Gastroesophageal sphincter (tissue), 4 donors: ENCODE measurements around the gene PCYT1A. TPM values are rescaled to one million over a fixed set of nuclear protein-coding genes. Genes with fewer than 3 reads are reported as not detected.

Source experiments
- ATAC-seq: fragments of 150-250 bp; one replicate; pipeline ENCODE4 v1.9.1; 2016; ENCODE audit warnings: mild to moderate bottlenecking, moderate library complexity
- H3K27ac ChIP-seq, 4 donors: fragments of 200-600 bp; sonication (generic) in 3 of 4; 1 replicate in 3 of 4; 2 replicates in 1 of 4; pipeline ENCODE4 v1.5.1; 2016 to 2019
- H3K27me3 ChIP-seq: fragments of 200-600 bp; sonication (generic); one replicate; pipeline ENCODE4 v1.5.1; 2019
- H3K36me3 ChIP-seq, 2 donors: fragments of 200-600 bp; sonication (generic); one replicate each; pipeline ENCODE4 v1.5.1; 2019; ENCODE audit warnings: control low read depth in 1 of 2
- H3K4me1 ChIP-seq, 3 donors: fragments of 200-600 bp; sonication (generic); 1 replicate in 2 of 3; 2 replicates in 1 of 3; pipeline ENCODE4 v1.5.1; 2016 to 2019; ENCODE audit warnings: control low read depth in 2 of 3
- H3K4me3 ChIP-seq, 2 donors: fragments of 200-600 bp; sonication (generic); one replicate each; pipeline ENCODE4 v1.5.1; 2019; ENCODE audit warnings: mild to moderate bottlenecking in 1 of 2, moderate library complexity in 1 of 2
- H3K9me3 ChIP-seq, 3 donors: fragments of 200-600 bp; sonication (generic); one replicate each; pipeline ENCODE4 v1.5.1; 2017 to 2019; ENCODE audit warnings: control low read depth in 2 of 3
- EP300 ChIP-seq: sonication (generic); formaldehyde crosslinking; IDR thresholded peaks from one replicate; pipeline ENCODE4 v1.6.1; 2017; ENCODE audit warnings: antibody characterized with exemption, mild to moderate bottlenecking
- POLR2A ChIP-seq, 2 donors: fragments of 450-650 bp; IDR thresholded peaks; one replicate each; pipeline ENCODE4 v1.6.1; 2017; ENCODE audit warnings: antibody characterized with exemption in 2 of 2, mild to moderate bottlenecking in 2 of 2, moderate library complexity in 1 of 2
- POLR2AphosphoS5 ChIP-seq: sonication (generic); formaldehyde crosslinking; IDR thresholded peaks from one replicate; pipeline ENCODE4 v1.6.1; 2017; ENCODE audit warnings: antibody characterized with exemption
- WGBS, 2 donors: methylation state at CpG; one replicate each; pipeline ENCODE4 v1.1.5; 2018; ENCODE audit warnings: low coverage in 1 of 2; 5-methylcytosine and 5-hydroxymethylcytosine counted together
- total RNA-seq, 4 donors: library from RNA; depleted of rRNA; stranded (reverse); fragments of >200 nt; gene quantifications; one replicate each; pipeline ENCODE4 v1.1.0, GENCODE V29; 2016
- TF ChIP-seq, protein P1 (sequence below), 4 experiments: fragments of 200-600 bp in 2 of 4; fragments of 450-650 bp in 2 of 4; sonication (generic) in 1 of 4; IDR thresholded peaks; one replicate each; pipeline ENCODE4 v1.5.1; 2017 to 2019; ENCODE audit warnings: antibody characterized with exemption in 4 of 4, mild to moderate bottlenecking in 2 of 4, moderate library complexity in 2 of 4

The PCYT1A gene
- total RNA-seq, 4 donors from 2014 or later: 60.3 to 92.6 (median 81.0) TPM

GRCh38 chr3:196227121-196227561 lies 60.4 kb downstream of the PCYT1A start:
- Histone ChIP-seq H3K27me3 (peaks cover 19% of the 10 kb centered on the region), H3K4me3 (no peak overlapping the region), H3K9me3 (no peaks in the 10 kb centered on the region), H3K4me1 (peaks cover 0 to 7% (median 0%) of the 10 kb centered on the region in 3 donors), H3K27ac (no peak overlapping the region), H3K36me3 (no peaks in the 10 kb centered on the region)
- TF ChIP-seq, protein P1, sequence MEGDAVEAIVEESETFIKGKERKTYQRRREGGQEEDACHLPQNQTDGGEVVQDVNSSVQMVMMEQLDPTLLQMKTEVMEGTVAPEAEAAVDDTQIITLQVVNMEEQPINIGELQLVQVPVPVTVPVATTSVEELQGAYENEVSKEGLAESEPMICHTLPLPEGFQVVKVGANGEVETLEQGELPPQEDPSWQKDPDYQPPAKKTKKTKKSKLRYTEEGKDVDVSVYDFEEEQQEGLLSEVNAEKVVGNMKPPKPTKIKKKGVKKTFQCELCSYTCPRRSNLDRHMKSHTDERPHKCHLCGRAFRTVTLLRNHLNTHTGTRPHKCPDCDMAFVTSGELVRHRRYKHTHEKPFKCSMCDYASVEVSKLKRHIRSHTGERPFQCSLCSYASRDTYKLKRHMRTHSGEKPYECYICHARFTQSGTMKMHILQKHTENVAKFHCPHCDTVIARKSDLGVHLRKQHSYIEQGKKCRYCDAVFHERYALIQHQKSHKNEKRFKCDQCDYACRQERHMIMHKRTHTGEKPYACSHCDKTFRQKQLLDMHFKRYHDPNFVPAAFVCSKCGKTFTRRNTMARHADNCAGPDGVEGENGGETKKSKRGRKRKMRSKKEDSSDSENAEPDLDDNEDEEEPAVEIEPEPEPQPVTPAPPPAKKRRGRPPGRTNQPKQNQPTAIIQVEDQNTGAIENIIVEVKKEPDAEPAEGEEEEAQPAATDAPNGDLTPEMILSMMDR (IDR thresholded peaks at IDR 0.05): no peak
- TF ChIP-seq POLR2AphosphoS5 (no peak), POLR2A (IDR thresholded peaks at IDR 0.05) (no peak), EP300 (no peak)
- 69 to 83% methylated on average over 4 to 5 of the region's 14 CpGs for WGBS, 2 donors
- no peak for ATAC-seq

DNA sequence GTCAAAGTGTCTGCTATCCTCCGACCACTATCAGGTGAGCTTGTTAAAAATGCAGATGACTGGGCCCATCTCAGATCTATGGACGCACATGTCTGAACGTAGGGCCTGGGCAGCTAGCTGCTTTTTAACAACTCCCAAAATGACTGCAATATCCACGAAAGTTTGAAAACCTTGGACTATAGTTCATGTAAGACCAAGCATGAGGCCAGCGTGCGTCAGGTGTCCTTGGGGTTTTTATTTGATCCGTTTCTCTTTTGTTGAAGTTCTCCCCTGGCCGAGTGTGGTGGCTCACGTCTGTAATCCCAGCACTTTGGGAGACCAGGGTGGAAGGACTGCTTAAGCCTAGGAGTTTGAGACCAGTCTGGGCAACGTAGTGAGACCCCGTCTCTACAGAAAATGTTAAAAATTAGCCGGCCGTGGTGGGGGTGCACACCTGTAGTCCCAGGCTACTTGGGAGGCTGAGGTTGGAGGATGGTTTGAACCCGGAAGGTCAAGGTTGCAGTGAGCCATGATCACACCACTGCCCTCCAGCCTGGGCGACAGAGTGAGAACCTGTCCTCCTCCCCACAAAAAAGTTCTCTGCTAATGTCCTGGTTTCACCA lies 61.7 kb downstream of the PCYT1A start:
- ATAC-seq: no peak
- H3K9me3 ChIP-seq: no peaks in the 10 kb centered on the region
- TF ChIP-seq POLR2A (IDR thresholded peaks at IDR 0.05) (no peak), EP300 (no peak)
- TF ChIP-seq, protein P1 (IDR thresholded peaks at IDR 0.05): no peak
- no peaks in the 10 kb centered on the region for H3K36me3 ChIP-seq
- peaks cover 20% of the 10 kb centered on the region for H3K27me3 ChIP-seq
- H3K27ac ChIP-seq: no peak overlapping the region
- WGBS, 2 donors: 78 to 79% methylated on average over 7 to 9 of the region's 15 CpGs
- H3K4me1 ChIP-seq: peaks cover 0 to 7% (median 0%) of the 10 kb centered on the region in 3 donors
- H3K4me3 ChIP-seq: no peak overlapping the region

DNA sequence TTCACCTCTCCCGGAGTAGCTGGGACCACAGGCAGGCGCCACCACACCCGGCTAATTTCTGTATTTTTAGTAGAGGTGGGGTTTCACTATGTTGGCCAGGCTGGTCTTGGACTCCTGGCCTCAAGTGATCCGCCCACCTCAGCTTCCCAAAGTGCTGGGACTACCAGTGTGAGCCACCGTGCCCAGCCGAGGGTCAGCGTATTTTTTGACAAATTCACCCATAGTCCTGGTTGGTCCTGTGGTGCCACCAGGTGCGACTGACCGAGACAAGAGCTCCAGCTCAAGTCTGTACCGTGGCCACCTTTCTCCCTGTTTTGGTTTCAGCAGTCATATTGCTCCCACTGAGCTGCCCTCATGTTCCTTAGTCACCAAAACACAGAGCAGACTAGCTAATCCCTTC lies 62.4 kb downstream of the PCYT1A start:
- ATAC-seq: no peak
- 91% methylated on average over 5 of the region's 10 CpGs; no CpG with 5 or more reads in 1 of the 2 donors for WGBS, 2 donors
- no peaks in the 10 kb centered on the region for H3K9me3 ChIP-seq
- H3K4me1 ChIP-seq: peaks cover 0 to 7% (median 0%) of the 10 kb centered on the region in 3 donors
- no peak overlapping the region for H3K4me3 ChIP-seq
- no peak for TF ChIP-seq POLR2A (IDR thresholded peaks at IDR 0.05)
- TF ChIP-seq EP300: no peak
- H3K36me3 ChIP-seq: no peaks in the 10 kb centered on the region
- peaks cover 20% of the 10 kb centered on the region for H3K27me3 ChIP-seq
- no peak overlapping the region for H3K27ac ChIP-seq

DNA sequence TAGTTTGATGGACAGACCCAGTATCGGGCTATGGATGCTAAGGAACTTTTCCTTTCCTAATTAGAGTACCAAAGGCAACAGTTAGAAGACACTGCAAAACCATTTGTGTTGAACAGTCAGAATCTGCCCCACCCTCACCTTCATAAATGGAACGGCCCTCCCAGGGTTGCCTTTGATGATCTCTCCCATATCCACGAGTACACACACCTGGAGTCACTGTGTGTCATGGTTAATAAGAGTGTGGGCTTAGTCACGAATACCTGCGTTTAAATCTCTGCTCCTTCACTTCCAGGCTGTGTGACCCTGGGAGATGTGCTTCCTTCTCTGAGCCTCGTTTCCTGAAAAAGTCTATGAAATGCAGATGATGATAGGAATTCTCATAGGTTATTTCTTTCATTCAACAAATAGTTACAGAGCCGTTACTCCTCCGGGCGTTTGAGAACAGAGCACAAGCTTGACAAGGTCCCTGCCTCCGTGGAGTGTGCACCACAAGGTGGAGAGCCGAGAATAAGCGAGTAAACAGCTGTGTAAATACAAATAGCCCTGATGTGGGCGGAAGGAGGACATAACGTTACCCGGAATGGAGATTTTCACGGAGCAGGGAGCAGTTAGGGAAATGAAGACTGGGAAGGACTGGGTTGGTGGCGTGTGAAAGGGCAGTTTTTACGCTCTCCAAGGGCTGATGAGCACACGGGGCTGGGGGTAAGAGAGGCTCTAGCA lies 64.5 kb downstream of the PCYT1A start:
- Histone ChIP-seq H3K27me3 (peaks cover 20% of the 10 kb centered on the region), H3K27ac (no peak overlapping the region), H3K4me1 (peaks cover 0 to 19% (median 0%) of the 10 kb centered on the region in 3 donors), H3K4me3 (no peak overlapping the region), H3K9me3 (no peaks in the 10 kb centered on the region), H3K36me3 (no peaks in the 10 kb centered on the region)
- 56 to 63% methylated on average over 8 to 19 of the region's 19 CpGs for WGBS, 2 donors
- TF ChIP-seq POLR2A (IDR thresholded peaks at IDR 0.05) (no peak), EP300 (no peak)
- ATAC-seq: no peak

DNA sequence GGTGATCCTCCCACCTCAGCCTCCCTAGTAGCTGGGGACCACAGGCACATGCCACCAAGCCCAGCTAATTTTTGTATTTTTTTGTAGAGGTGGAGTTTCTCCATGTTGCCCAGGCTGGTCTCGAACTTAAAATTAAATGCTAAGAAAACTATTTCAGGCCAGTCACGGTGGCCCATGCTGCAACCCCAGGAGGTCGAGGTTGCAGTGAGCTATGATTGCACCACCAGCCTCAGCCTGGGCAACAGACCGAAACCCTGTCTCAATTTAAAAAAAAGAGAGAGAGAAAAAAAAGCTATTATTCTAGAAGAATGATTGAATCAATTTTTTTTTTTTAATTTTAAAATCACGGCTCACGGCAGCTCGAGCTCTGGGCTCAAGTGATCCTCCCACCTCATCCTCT lies 66.5 kb downstream of the PCYT1A start:
- H3K27ac ChIP-seq: no peak overlapping the region
- no peak overlapping the region for H3K4me3 ChIP-seq
- H3K27me3 ChIP-seq: peaks cover 31% of the 10 kb centered on the region
- H3K9me3 ChIP-seq: no peaks in the 10 kb centered on the region
- H3K4me1 ChIP-seq: peaks cover 0 to 12% (median 0%) of the 10 kb centered on the region in 3 donors
- TF ChIP-seq, protein P1 (IDR thresholded peaks at IDR 0.05): no peak
- TF ChIP-seq POLR2A (IDR thresholded peaks at IDR 0.05) (no peak), EP300 (no peak), POLR2AphosphoS5 (no peak)
- no peak for ATAC-seq
- no peaks in the 10 kb centered on the region for H3K36me3 ChIP-seq
- WGBS, 2 donors: 62 to 81% methylated on average over 4 to 7 of the region's 7 CpGs

DNA sequence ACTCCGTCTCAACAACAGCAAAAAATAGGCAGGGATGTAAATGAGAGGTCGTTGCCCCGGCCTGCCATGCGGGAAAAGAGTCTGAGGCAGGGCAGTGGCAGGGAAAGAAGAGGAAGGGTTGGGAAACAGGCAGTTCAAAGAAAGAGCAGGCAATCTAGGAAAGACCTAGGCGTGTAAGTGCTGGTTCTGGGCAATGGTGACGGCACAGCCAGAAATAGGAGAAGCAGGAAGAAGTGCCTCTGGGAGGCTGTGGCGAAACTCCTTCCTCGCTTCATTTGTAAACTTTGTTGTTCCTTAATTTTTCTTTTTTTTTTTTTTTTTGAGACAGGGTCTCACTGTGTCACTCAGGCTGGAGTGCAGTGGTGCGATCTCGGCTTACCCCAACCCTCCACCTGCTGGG lies 66.9 kb downstream of the PCYT1A start:
- WGBS, 2 donors: 74 to 86% methylated on average over 7 of the region's 10 CpGs

More for the DNA sequence above, 66.9 kb downstream of the PCYT1A start:
- H3K27ac ChIP-seq: no peak overlapping the region
- TF ChIP-seq POLR2AphosphoS5: no peak
- TF ChIP-seq EP300: no peak
- no peak for TF ChIP-seq POLR2A (IDR thresholded peaks at IDR 0.05)
- TF ChIP-seq, protein P1 (IDR thresholded peaks at IDR 0.05): no peak
- no peak for ATAC-seq
- H3K36me3 ChIP-seq: no peaks in the 10 kb centered on the region
- H3K27me3 ChIP-seq: peaks cover 33% of the 10 kb centered on the region
- peaks cover 0 to 12% (median 0%) of the 10 kb centered on the region in 3 donors for H3K4me1 ChIP-seq
- H3K4me3 ChIP-seq: no peak overlapping the region
- no peaks in the 10 kb centered on the region for H3K9me3 ChIP-seq
